Mesothelial cell of epicardium (in vitro differentiated cells): ENCODE measurements around the gene HLA-B. TPM values are rescaled to one million over a fixed set of nuclear protein-coding genes. Genes with fewer than 3 reads are reported as not detected.

ENCODE experiments used
- DNase-seq, 2 experiments: peaks; one replicate each; pipeline ENCODE4 v3.0.0; 2021; ENCODE audit warnings: low spot score in 2 of 2; ENCODE audit not compliant: unreplicated experiment in 2 of 2
- H3K27ac Mint-ChIP-seq: 2 replicates; pipeline ENCODE4 v1.8.0; 2021; ENCODE audit warnings: mixed read lengths
- H3K27me3 Mint-ChIP-seq: 2 replicates; pipeline ENCODE4 v1.8.0; 2021; ENCODE audit warnings: low read depth, mixed read lengths
- H3K36me3 Mint-ChIP-seq: 2 replicates; pipeline ENCODE4 v1.8.0; 2021; ENCODE audit warnings: mixed read lengths
- H3K4me1 Mint-ChIP-seq: 2 replicates; pipeline ENCODE4 v1.8.0; 2021; ENCODE audit warnings: mixed read lengths
- H3K4me3 Mint-ChIP-seq: 2 replicates; pipeline ENCODE4 v1.8.0; 2021; ENCODE audit warnings: mild to moderate bottlenecking, moderate library complexity, mixed read lengths
- H3K9me3 Mint-ChIP-seq: 2 replicates; pipeline ENCODE4 v1.8.0; 2021; ENCODE audit warnings: mixed read lengths
- CTCF ChIP-seq: fragments of 200-600 bp; sonication (generic); IDR thresholded peaks from one replicate; pipeline ENCODE4 v1.5.0; 2021; ENCODE audit warnings: antibody characterized with exemption; ENCODE audit not compliant: unreplicated experiment
- total RNA-seq: library from RNA; stranded (reverse); gene quantifications from 3 replicates; pipeline ENCODE4 v1.2.1, GENCODE V29; 2021

HLA-B gene
- total RNA-seq, 1 donor from 2014 or later, result 47.7 TPM

- Mint-ChIP-seq H3K9me3 (no peaks in the 10 kb centered on the region), H3K27me3 (peaks cover 78% of the 10 kb centered on the region)
Measured at GRCh38 chr6:31317036-31317435, 39.9 kb downstream of the HLA-B start.

GRCh38 chr6:31309641-31310040 lies 47.3 kb downstream of the HLA-B start:
- Mint-ChIP-seq H3K4me3 (no peak overlapping the region), H3K27me3 (peaks cover 41% of the 10 kb centered on the region), H3K36me3 (no peaks in the 10 kb centered on the region)

More at GRCh38 chr6:31317036-31317435, 39.9 kb downstream of the HLA-B start:
- DNase-seq, result no peak
- H3K4me3 Mint-ChIP-seq, result no peak overlapping the region
- no peak overlapping the region for H3K27ac Mint-ChIP-seq
- no peaks in the 10 kb centered on the region for H3K36me3 Mint-ChIP-seq
- no peak for TF ChIP-seq CTCF
- no peaks in the 10 kb centered on the region for H3K4me1 Mint-ChIP-seq

GRCh38 chr6:31308845-31309175 lies 48.2 kb downstream of the HLA-B start:
- no peak for TF ChIP-seq CTCF
- no peak for DNase-seq
- no peaks in the 10 kb centered on the region for H3K4me1 Mint-ChIP-seq
- H3K27ac Mint-ChIP-seq, result no peak overlapping the region
- H3K36me3 Mint-ChIP-seq, result no peaks in the 10 kb centered on the region
- no peaks in the 10 kb centered on the region for H3K9me3 Mint-ChIP-seq
- H3K4me3 Mint-ChIP-seq, result no peak overlapping the region
- peaks cover 41% of the 10 kb centered on the region for H3K27me3 Mint-ChIP-seq

More at GRCh38 chr6:31309641-31310040, 47.3 kb downstream of the HLA-B start:
- H3K9me3 Mint-ChIP-seq, result no peaks in the 10 kb centered on the region
- TF ChIP-seq CTCF, result no peak
- no peak for DNase-seq
- no peaks in the 10 kb centered on the region for H3K4me1 Mint-ChIP-seq
- H3K27ac Mint-ChIP-seq, result no peak overlapping the region

- Mint-ChIP-seq H3K27me3 (peaks cover 43% of the 10 kb centered on the region), H3K4me1 (no peaks in the 10 kb centered on the region), H3K9me3 (no peaks in the 10 kb centered on the region), H3K36me3 (no peaks in the 10 kb centered on the region), H3K27ac (no peak overlapping the region), H3K4me3 (no peak overlapping the region)
- no peak for TF ChIP-seq CTCF
- DNase-seq, result no peak
Measured at GRCh38 chr6:31308050-31308844, 48.7 kb downstream of the HLA-B start.

DNA sequence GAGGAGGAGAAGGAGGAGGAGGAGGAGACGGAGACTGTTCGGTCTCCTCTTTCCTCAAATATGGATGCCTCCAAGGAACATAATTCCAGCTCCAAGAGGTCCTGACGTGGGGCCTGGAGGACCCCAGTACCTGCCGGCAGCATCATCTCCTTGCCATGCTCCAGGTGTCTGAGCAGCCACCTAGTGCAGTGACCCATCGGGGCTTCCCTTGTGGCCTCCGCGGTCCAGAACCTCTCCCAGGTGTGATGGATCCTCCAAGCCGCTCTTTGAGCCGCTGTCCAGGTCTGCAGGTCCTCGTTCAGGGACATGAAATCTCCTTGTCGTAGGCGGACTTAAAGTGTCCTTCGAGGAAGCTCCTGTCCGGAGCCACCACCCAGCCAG lies 49.3 kb downstream of the HLA-B start:
- Mint-ChIP-seq H3K4me3 (no peak overlapping the region), H3K27me3 (peaks cover 42% of the 10 kb centered on the region), H3K27ac (no peak overlapping the region), H3K36me3 (no peaks in the 10 kb centered on the region), H3K4me1 (no peaks in the 10 kb centered on the region), H3K9me3 (no peaks in the 10 kb centered on the region)
- no peak for TF ChIP-seq CTCF
- no peak for DNase-seq
